Mesenteric fat pad (tissue), 1 donor: ENCODE measurements around the gene ZC3H11A. TPM values are rescaled to one million over a fixed set of nuclear protein-coding genes. Genes with fewer than 3 reads are reported as not detected.
"Not testable (repeated sequence)": the region's sequence is repeated elsewhere in the genome, so short reads cannot be mapped to it uniquely, and the experiment has no call there.

Experiments used
- DNase-seq: peaks from one replicate; pipeline ENCODE4 v3.0.0-alpha.2; 2020; ENCODE audit warnings: low spot score
- total RNA-seq: library from RNA; stranded (reverse); fragmentation: NEBNext Ultra II Directional; extraction: Animal tissue kit (Norgen Biotek cat#: 25700); gene quantifications from one replicate; pipeline ENCODE4 v1.2.1, GENCODE V29; 2021
- donor health status: DM: yes; HTN: yes; CAD: no.

Gene ZC3H11A
- total RNA-seq, 1 donor from 2014 or later = 59.3 TPM

DNA sequence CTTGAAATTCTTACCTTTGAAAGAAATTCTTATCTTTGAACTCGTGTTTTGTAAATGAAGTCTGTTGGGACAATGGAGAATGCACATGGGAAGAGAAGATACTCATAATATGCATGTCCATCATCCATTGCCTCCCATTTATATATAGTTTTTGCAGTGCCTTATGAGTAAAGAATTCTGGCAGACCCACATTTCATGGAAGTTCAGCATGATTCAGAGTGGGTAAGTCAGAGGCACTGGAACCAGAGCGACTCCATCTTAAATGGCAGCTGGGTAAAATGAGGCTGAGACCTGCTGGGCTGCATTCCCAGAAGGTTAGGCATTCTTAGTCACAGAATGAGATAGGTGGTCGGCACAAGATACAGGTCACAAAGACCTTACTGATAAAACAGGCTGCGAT, 16.6 kb upstream of the ZC3H11A start:
- peak; percentile 9 for DNase-seq

DNA sequence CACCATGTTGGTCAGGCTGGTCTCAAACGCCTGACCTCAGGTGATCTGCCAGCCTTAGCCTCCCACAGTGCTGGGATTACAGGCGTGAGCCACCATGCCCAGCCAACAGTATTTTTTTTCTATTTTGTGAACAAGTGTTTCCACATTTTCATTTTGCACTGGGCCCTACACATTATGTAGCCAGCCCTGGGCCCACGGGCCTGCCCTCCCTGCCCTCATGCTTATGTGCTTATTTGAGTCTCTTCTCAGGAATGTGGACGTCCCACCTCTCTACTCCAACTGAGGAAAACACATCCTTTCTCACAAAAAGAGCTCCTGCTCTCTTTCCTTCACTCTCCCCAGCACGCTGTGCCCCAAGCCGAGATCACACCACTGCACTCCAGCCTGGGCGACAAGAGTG, 13.5 kb upstream of the ZC3H11A start:
- DNase-seq = peak; percentile 43

DNA sequence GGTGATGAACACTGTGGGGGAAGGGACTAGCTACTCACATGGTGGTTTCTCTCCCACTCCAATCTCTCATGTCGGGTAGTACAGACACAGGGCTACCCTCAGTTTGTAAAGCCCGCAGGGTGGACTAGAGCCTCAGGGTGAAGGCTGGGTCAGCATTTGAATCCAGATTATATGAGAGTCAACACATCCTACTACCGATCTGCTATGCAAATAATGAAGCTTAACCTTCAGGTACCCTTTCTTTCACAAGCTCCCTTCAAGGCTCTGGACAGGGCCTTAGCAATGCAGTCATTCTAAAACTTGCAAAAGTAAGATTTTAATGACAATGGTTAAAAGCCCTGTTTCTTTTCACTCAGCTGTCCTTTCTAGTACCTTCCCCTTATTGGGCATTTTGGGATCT, 5.5 kb upstream of the ZC3H11A start:
- no peak for DNase-seq

DNA sequence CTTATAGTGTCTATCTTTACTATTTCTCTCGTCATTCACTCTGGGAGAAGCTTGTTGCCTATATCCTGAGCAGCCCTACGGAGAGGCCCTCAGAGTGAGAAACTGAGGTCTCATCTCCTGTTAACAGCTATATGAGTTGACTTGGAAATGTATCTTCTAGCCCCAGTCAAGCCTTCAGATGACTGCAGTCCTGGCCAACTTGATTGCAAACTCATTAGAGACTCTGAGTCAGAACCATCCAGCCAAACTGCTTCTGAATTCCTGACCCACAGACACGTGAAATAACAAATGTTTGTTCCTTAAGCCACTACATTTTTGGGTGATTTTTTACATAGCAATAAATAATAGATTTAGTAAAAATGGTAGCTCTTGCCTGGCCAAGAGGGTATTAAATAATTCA, 3.9 kb upstream of the ZC3H11A start:
- no peak for DNase-seq

DNA sequence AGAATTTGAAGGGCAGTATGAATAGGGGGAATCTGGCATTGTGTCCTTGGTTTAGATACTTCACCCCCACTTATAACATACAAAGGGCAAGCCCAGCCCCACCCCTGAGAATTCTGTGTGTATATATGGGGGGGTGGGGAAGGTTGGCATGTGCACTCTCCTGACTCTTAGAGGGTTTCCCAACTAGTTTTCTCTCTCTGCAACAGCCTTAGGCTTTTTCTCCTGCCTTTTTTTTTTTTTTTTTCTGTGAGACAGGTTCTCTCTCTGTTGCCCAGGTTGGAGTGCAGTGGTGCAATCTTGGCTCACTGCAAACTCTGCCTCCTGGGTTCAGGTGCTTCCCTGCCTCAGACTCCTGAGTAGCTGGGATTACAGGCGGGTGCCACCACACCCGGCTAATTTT, 2.9 kb upstream of the ZC3H11A start:
- DNase-seq = no peak

DNA sequence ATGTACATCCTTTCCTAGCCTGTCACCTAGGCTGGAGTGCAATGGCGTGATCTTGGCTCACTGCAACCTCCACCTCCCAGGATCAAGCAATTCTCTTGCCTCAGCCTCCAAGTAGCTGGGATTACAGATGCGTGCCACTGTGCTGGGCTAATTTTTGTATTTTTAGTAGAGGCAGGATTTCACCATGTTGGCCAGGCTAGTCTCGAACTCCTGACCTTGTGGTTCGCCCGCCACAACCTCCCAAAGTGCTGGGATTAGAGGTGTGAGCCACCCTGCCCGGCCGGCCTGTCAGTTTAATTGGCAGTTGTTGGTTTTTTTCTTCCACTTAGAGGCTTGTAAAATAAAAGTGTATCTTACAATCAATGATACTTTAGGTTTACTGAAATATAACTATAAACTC, 1.9 kb upstream of the ZC3H11A start:
- not testable (repeated sequence) for DNase-seq

DNA sequence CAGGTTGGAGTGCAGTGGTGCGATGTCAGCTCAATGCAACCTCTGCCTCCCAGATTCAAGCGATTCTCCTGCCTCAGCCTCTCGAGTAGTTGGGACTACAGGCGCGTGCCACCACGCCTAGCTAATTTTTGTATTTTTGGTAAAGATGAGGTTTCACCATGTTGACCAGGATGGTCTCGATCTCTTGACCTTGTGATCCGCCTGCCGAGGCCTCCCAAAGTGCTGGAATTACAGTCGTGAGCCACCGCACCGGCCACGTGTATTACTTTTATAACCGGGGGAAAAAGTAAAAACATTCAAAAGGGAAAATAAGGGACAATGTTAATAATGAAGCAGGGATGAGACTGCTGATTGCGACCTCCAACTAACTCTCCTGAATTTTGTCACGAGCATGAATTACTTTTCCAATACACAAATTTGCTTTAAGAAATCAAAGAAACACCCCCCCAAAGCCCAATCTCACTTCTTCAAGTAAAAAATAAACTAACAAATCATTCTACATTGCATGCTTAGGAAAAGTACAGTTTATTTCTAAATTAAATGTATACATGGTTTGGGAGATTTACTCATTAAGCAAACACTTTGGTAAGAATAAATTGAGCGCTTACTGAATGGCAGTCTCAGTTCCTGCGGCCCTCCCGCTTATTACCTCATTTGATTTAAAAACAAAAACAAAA, 521 bp upstream of the ZC3H11A start:
- no peak for DNase-seq

DNA sequence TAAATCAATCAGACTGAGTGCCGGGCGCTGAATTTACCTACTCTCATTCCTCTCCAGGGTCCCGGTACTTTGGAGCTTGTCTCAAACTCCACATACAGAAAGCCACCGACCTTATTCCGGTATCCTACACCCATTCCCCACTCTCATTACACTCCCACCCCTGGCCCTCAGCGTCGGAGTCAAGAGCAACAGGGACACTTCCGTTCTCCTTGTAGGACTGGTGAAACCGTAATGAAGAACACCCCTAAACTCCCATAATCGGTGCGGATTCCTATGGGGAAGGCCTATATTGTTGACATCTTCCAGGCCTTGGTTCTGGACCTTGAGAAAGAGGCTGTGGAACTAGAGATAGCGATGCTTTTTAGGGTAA, 798 bp downstream of the ZC3H11A start:
- no peak for DNase-seq

DNA sequence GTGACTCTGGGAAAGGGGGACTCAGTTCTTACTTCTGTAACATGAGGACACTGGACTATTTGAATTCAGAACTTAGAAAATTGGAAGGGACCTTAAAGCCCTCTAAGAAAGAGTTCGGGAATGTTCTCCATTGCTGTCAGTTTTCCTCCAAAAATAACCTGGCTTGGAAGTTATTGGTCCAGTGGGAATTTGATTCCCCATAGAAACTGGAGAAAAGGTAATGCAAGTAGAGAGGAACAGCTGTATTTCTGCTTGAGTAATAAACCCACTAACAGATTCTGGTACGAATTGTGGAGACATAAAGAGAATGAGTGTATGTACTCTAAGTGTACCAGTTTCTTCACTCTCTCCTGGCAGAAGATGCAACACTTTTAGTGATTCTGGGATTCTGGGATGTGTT, 1.8 kb downstream of the ZC3H11A start:
- DNase-seq = no peak

DNA sequence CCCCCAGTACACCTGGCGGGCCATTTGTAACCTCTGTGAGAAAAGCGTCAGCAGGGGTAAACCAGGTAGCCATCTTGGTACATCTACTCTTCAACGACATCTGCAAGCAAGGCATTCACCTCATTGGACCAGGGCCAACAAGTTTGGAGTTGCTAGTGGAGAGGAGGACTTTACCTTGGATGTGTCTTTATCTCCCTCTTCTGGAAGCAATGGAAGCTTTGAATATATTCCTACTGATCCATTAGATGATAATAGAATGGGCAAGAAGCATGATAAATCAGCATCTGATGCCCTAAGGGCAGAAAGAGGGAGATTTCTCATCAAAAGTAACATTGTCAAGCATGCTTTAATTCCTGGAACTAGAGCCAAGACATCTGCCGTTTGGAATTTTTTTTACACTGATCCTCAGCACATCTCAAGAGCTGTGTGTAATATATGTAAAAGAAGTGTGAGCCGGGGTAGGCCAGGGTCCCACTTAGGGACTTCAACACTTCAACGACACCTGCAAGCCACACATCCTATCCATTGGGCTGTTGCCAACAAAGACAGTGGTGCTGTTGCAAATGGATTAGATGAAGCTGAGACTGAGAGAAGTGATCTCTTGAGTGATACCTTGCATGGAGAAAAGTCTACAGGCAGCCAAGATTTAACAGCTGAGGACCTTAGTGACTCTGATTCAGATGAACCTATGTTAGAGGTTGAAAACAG, 2.7 kb downstream of the ZC3H11A start:
- DNase-seq = no peak

DNA sequence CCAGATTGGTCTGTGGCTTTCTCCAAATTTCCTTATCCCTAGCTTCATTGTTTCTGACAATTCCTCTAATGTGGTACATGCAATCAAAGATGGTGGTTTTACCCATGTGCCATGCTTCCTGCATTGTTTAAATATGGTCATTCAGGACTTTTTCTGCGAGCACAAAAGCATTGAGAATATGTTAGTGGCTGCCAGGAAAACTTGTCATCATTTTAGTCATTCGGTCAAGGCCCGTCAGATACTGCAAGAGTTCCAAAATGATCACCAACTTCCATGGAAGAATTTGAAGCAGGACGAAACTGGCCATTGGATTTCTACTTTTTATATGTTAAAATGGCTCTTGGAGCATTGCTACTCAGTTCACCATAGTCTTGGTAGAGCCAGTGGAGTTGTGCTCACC, 3.7 kb downstream of the ZC3H11A start:
- no peak for DNase-seq

DNA sequence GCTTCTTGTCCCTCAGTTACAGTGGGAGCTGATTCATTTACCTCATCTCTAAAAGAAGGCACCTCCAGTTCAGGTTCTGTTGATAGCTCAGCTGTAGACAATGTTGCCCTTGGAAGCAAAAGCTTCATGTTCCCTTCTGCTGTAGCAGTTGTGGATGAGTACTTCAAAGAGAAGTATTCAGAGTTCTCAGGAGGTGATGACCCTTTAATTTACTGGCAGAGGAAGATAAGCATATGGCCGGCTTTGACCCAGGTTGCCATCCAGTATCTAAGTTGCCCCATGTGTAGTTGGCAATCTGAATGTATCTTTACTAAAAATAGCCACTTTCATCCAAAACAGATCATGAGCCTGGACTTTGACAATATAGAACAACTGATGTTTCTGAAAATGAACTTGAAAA, 4.5 kb downstream of the ZC3H11A start:
- DNase-seq = no peak

DNA sequence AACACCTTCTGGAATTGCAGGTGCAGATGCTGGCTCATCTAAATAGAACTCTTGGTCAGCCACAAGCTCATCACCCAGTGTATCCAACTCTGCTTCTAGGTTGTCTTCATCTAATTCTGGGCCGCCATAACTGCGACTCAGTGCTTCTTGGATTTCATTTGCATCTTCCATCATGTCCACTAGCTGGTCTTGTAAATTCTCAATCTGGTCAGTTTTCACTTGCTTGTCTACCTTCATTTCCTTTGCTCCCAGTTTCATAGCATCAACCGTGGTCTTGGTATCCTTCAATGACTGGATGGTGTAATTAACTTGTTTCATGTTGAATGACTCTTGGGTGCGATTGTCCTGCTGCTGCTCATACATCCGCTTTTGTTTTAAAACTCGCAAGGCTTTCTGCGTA, 10.3 kb downstream of the ZC3H11A start:
- DNase-seq = no peak

DNA sequence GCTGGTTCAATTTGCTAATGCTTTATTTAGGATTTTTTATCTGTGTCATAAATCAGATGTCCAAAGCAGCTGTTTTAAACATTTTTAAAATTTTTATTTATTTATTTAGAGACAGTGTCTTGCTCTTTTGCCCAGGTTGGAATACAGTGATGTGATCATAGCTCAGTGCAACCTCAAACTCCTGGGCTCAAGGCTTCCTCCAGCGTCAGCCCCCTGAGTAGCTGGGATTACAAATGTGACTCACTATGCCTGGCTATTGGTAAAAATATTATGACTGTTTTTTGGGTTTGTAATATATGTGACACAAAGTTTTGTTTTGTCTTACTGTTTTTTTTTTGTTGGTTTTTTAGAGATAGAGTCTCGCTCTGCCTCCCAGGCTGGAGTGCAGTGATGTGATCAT, 11.8 kb downstream of the ZC3H11A start:
- no peak for DNase-seq

DNA sequence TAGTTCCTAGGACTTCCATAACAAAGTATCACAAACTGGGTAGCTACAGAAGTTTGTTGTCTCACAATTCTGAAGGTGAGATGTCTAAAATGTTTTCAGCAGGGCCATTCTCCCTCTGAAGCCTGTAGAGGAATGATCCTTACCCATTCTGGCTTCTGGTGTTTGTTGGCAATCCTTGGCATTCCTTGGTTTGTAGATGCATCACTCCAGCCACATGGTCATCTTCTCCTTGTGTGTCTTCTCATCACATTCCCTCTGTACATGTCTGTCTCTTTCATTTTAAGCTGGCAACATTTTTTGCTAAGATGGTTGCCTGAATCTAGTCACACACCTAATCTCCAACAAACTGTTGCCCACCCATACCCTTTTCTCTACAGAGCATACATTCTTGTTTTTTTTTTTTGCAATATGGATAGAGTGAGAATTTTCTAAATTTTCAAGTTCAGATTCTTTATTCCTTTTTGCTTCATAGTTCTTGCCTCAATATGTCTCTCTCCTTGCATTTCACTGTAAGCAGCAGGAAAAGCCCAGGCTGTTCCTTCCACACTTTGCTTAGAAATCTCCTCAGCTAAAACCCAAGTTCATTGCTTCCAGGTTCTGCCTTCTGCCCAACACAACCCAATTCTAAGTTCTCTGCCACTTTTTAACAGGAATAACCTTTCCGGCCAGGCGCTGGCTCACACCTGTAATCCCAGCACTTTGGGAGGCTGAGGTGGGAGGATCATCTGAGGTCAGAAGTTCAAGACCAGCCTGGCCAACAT, 18.3 kb downstream of the ZC3H11A start:
- DNase-seq = no peak

DNA sequence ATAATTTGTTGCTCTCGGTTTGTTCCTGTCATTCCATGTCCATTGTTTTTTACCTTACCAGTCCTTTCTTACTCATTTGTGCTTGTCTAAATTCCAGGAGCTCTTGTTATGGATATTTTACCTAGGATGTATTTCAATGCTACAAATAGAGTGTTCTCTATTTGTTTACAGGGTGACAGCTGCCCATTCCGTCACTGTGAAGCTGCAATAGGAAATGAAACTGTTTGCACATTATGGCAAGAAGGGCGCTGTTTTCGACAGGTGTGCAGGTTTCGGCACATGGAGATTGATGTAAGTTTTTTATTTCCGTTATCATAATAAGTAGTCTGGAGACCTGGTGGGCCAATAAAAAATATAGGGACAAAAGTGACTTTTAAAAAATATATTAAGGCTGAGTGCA, 23.0 kb downstream of the ZC3H11A start:
- no peak for DNase-seq

DNA sequence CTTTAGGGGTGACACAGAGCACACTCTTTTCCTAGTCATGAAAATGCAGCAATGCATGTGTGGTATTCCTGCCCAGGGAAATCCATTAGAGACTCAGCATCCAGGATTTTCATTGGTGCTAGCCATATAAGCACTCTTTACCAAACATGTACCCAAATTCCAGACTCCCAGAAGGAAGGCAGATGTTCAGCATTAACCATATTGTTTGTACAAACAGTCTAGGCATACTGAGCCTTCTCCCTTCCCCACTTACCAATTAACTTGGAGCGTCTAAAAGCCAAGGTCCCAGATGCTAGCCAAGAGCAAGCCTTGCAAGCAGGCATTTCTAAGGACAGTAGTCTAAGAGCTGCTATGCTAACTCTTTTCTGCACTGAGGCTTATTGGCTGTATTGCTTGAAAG, 27.9 kb downstream of the ZC3H11A start:
- DNase-seq = no peak

DNA sequence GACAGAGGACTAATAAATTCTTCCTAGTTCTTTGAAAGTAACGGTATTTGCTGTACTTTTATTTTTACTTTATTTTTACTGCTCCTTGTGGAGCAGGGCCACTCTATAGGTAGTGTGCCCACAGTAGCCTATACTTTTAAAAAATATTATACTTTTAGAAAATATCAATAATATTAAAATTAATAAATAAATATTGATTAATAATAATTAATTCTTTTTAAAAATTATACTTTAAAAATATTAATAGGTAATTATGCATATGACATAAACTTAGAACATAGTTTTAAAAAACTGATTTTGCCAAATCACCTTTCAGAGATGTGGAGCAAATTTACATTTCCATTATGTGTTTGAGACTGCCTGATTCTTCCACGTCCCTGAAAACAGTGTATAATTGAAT, 30.8 kb downstream of the ZC3H11A start:
- no peak for DNase-seq

DNA sequence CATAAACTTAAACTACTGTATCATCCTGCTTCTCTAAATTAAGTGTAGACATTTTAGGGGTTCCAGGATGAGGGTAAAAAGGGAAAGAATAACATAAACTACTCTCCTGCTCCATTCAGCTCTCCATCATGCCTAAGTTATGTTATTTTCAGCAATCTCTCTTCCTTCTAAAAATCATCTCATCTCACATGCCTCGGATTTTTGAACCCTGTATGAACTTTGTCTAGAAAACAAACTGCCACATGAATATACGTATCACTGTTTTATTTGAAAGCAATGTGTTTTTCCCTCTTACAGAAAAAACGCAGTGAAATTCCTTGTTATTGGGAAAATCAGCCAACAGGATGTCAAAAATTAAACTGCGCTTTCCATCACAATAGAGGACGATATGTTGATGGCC, 32.6 kb downstream of the ZC3H11A start:
- no peak for DNase-seq

DNA sequence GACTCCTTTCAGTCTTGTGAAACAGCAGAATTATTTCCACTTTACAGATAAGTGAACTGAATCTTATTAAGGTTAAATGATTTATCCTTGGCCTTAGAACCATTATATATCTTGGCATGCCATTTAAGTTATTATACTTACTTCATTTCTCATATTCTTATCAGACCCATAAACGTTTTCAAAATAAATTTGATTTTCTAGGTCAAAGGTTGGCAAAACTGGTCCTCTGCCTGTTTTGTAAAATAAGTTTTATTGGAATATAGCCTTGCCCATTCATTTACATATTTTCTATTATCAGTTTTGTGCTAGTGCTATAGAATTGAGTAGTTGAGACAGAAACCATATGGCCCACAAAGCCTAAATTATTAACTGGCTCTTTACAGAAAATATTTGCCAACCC, 33.1 kb downstream of the ZC3H11A start:
- DNase-seq = no peak

DNA sequence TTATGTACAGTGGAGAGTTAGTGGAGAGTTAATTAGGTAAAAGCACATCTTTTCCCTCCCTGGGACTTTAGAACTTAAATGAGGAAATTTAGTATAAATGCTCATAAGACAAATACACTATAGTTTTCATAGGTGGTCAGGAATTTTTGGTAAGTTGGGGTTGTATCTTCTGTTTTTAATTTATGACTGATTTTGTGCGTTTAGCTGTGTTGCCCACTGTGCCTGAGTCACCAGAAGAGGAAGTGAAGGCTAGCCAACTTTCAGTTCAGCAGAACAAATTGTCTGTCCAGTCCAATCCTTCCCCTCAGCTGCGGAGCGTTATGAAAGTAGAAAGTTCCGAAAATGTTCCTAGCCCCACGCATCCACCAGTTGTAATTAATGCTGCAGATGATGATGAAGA, 33.8 kb downstream of the ZC3H11A start:
- not testable (repeated sequence) for DNase-seq

DNA sequence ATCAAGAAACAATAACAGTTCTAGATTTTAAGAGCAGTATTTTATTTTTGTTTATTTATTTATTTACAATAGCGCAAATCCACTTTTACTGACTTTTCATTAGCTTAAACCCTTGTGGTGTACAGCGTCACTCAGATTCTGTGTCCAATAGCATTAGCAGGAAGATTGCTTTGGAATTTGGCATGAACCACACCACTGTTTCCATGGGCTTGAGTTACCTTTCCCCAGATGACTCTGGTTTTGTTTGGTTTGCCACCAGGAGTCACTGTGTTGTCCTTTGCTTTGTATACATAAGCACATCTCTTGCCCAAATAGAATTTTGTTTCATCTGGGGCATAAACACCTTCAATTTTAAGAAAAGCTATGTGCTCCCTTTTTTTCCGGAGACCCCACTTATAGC, 40.1 kb downstream of the ZC3H11A start:
- DNase-seq = no peak

DNA sequence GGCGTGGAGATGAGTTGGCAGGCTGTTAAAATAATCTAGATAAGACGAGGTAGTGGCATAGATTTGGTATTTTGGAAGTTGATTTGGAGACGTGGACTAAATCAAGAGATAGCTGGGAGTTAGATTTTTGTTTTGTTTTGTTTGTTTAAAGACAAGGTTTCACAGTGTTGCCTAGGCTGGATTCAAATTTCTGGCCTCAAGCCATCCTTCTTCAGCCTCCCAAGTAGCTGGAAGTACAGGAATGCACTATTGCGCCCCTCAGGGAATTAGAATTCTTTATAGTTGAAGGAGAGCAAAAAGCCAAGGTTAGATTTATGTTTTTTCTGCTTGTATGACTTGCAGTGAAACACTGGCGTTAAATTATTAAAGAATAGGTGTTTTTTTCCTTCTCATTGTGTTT, 43.7 kb downstream of the ZC3H11A start:
- DNase-seq = no peak
